ENCODE results near the gene C6orf163. TPM values are rescaled to one million over a fixed set of nuclear protein-coding genes. Genes with fewer than 3 reads are reported as not detected.

Gene C6orf163
- total and polyA plus RNA-seq, 2 of the 13 experiments (the other 11 are each of a cell fraction or from before 2014, with no cell fraction given) = 0.62 to 1.8 TPM

- TF ChIP-seq ZNF746 (CRISPR knock-in tag; IDR thresholded peaks at IDR 0.05) (no peak), ZNF225 (CRISPR knock-in tag; IDR thresholded peaks at IDR 0.05) (no peak), SP4 (CRISPR knock-in tag; IDR thresholded peaks at IDR 0.05) (peak; percentile 91), RELA (CRISPR knock-in tag; IDR thresholded peaks at IDR 0.05) (no peak), E2F2 (CRISPR knock-in tag; IDR thresholded peaks at IDR 0.05; ENCODE audit: borderline replicate concordance) (0 out of 2 replicates have a peak, but pooled peaks have one; percentile 59), TBP (CRISPR knock-in tag; IDR thresholded peaks at IDR 0.05) (no peak), KDM1A (CRISPR knock-in tag; IDR thresholded peaks at IDR 0.05) (no peak), PHF21A (CRISPR knock-in tag; IDR thresholded peaks at IDR 0.05) (0 out of 2 replicates have a peak, but pooled peaks have one; percentile 61), SOX13 (IDR thresholded peaks at IDR 0.05) (no peak), SOX13 (CRISPR knock-in tag; conservative IDR thresholded peaks at IDR 0.05 in 1 of 2, IDR thresholded peaks at IDR 0.05 in 1 of 2) (peak in 1 of 2 experiments; percentile 69; a peak in 2 of 4 replicates), ZNF354B (CRISPR knock-in tag; IDR thresholded peaks at IDR 0.05) (no peak), ZNF207 (IDR thresholded peaks at IDR 0.05; ENCODE audit: borderline replicate concordance) (no peak), GATAD1 (CRISPR knock-in tag; IDR thresholded peaks at IDR 0.05) (peak; percentile 90), GATAD2A (CRISPR knock-in tag; IDR thresholded peaks at IDR 0.05) (peak; percentile 34; the same call in 1 of the 2 replicates), ZSCAN31 (CRISPR knock-in tag; IDR thresholded peaks at IDR 0.05; ENCODE audit: low read depth) (peak; percentile 90), RCOR2 (CRISPR knock-in tag; IDR thresholded peaks at IDR 0.05) (no peak), SRSF1 (optimal IDR thresholded peaks at IDR 0.05; ENCODE audit: low read depth, low read length) (peak; percentile 54), ZNF296 (CRISPR knock-in tag; conservative IDR thresholded peaks at IDR 0.05) (no peak), ATF7 (IDR thresholded peaks at IDR 0.05) (no peak), ATF7 (CRISPR knock-in tag; IDR thresholded peaks at IDR 0.05) (no peak), PTBP1 (IDR thresholded peaks at IDR 0.05; ENCODE audit: low read depth, low read length, poor library complexity, severe bottlenecking) (no peak), AKAP8 (CRISPR knock-in tag; IDR thresholded peaks at IDR 0.05) (peak; percentile 87), MEIS1 (CRISPR knock-in tag; IDR thresholded peaks at IDR 0.05; ENCODE audit: borderline replicate concordance) (no peak; the same call in 1 of the 2 replicates), ZNF329 (CRISPR knock-in tag; IDR thresholded peaks at IDR 0.05; ENCODE audit: low read depth) (no peak), HOXA7 (CRISPR knock-in tag; IDR thresholded peaks at IDR 0.05) (no peak), HNRNPK (IDR thresholded peaks at IDR 0.05; ENCODE audit: low read depth, low read length, poor library complexity, severe bottlenecking) (peak; percentile 69), EHMT2 (IDR thresholded peaks at IDR 0.05; ENCODE audit: borderline replicate concordance, low read depth, low read length) (no peak), EZH2 (conservative IDR thresholded peaks at IDR 0.05; ENCODE audit: low read depth, low read length) (no peak), ZMAT3 (CRISPR knock-in tag; conservative IDR thresholded peaks at IDR 0.05) (0 out of 2 replicates have a peak, but pooled peaks have one; percentile 23), NAIF1 (CRISPR knock-in tag; IDR thresholded peaks at IDR 0.05; ENCODE audit: borderline replicate concordance) (0 out of 2 replicates have a peak, but pooled peaks have one; percentile 55), NONO (IDR thresholded peaks at IDR 0.05) (no peak), NONO (CRISPR knock-in tag; conservative IDR thresholded peaks at IDR 0.05) (peak; percentile 96), ZNF547 (CRISPR knock-in tag; IDR thresholded peaks at IDR 0.05) (peak; percentile 89)
Observed at GRCh38 chr6:87322304-87323212, 22.1 kb upstream of the C6orf163 start, which contains the start of gene SMIM8 (continued).
